Endothelial cell of umbilical vein (primary cell): ENCODE results near the gene AGPAT2.
A peak's percentile ranks its signal among the peaks of the same experiment; 100 is the strongest.

Source experiments
- CTCF ChIP-seq, 2 donors: IDR thresholded peaks; 1 replicate in 1 of 2; 2 replicates in 1 of 2; pipeline ENCODE4 v1.5.1; 2011; ENCODE audit warnings: low read length in 2 of 2, mild to moderate bottlenecking in 2 of 2, moderate library complexity in 2 of 2, control low read depth in 1 of 2, inconsistent platforms in 1 of 2, low read depth in 1 of 2; ENCODE audit not compliant: insufficient read depth in 1 of 2; ENCODE audit errors: extremely low read depth in 1 of 2
- EZH2 ChIP-seq: IDR thresholded peaks from 2 replicates; pipeline ENCODE4 v1.6.1; 2012; ENCODE audit warnings: borderline replicate concordance, low read depth, mild to moderate bottlenecking, moderate library complexity, low read length, inconsistent platforms; ENCODE audit not compliant: severe bottlenecking
- FOS ChIP-seq: IDR thresholded peaks from 2 replicates; pipeline ENCODE4 v1.6.1; 2011; ENCODE audit warnings: mild to moderate bottlenecking, low read length, moderate library complexity, borderline replicate concordance; ENCODE audit not compliant: insufficient read depth
- MAX ChIP-seq: IDR thresholded peaks from 2 replicates; pipeline ENCODE4 v1.6.1; 2011; ENCODE audit not compliant: insufficient read depth, insufficient read length
- POLR2A ChIP-seq: IDR thresholded peaks from 2 replicates; pipeline ENCODE4 v1.6.1; 2012; ENCODE audit warnings: low read depth, mild to moderate bottlenecking, control low read depth, low read length
- POLR2AphosphoS5 ChIP-seq: IDR thresholded peaks from 2 replicates; pipeline ENCODE4 v1.6.1; 2012; ENCODE audit warnings: low read depth, mild to moderate bottlenecking, control low read depth, low read length, moderate library complexity; ENCODE audit not compliant: insufficient read depth

GRCh38 chr9:136631038-136632000 lies 55.9 kb downstream of the AGPAT2 start:
- TF ChIP-seq POLR2A (no peak), FOS (no peak), CTCF (IDR thresholded peaks at IDR 0.05; ENCODE audit: extremely low read depth in 1 of 2, insufficient read depth in 1 of 2, low read depth in 1 of 2, low read length in 2 of 2) (peak; percentile 86 to 88), MAX (no peak), EZH2 (no peak), POLR2AphosphoS5 (no peak)
